ENCODE data around the gene SERGEF.

Gene SERGEF

DNA sequence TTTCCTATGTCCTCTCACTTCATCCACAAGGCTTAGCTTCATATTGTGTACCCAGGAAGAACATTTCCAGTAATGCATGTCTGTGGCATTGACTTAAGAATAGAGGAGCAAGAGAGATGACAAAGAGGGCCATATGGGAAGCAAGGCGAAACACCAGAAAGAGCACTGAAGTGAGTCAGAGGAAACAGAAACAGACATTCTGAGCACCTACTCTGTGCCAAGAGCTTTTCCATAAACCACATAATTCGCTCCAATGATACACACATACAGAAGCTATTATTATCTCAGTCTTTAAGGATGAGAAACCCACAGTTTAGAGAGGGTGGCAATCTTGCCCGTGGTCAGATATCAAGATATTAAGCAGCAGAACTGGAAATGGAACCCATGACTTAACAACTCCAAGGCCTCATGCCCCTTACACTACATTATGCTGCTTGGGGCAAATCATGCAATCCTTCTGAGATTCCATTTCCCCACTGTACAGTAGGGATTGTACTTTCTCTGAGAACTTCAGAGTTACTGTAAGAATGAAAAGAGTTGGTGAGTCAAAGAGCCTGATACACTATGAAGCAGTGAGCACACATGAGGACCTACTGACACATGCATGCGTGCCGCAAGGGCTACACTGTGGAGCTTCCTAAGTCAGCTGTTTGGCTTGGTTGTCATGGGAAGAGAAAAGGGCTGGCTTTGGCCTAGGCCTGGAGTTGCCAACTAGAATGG lies 151.7 kb downstream of the SERGEF start:
- no peak for DNase-seq

DNA sequence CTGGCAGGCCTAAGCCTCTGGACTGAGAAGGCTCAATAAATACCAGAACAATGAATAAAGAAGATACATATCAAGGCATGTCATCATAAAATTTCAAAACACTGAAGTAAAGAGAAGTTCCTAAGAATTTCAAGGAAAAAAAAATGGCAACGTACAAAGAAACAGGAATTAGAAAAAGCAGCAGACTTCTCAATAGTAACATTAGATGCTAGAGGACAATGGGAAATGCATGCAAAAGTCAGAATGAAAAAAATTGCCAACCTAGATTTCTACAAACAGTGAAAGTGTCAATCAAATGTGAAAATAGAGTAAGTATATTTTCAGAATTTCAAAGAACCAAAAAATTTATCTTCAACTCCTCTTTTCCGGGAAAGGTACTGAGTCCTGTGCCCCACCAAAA lies 153.3 kb downstream of the SERGEF start:
- no peak for DNase-seq

DNA sequence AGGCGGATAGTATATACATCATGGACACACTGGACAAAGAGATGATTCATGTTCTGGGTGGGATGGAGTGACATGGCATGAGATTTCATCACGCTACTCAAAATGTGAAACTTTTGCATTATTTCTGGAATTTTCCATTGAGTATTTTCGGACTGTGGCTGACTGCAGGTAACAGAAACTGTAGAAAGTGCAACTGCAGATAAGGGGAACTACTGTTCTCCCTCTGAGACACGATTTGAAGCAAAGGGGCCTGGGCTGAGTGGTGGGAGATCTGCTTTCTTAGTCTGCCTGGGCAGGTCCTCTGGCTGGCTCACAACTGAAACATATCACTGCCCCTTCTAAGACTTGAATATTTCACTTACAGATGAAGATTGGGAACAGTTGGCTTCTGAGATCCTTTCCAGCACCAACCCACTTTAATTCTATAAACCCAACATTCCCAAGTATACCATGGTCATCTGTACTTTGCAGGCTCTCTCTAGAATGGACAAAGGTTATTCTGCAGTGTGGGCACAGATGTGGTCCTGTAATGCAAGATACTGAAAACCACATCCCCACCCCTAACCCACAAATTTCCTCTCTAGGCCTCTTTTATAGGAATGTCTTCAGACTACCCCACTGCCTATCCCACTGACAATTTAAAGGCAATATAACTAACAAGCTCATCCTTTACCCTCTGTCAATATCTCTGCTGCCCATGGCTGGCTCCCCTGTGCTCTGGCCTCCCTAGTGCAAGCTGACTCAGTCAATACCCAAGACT lies 157.1 kb downstream of the SERGEF start:
- no peak for DNase-seq

DNA sequence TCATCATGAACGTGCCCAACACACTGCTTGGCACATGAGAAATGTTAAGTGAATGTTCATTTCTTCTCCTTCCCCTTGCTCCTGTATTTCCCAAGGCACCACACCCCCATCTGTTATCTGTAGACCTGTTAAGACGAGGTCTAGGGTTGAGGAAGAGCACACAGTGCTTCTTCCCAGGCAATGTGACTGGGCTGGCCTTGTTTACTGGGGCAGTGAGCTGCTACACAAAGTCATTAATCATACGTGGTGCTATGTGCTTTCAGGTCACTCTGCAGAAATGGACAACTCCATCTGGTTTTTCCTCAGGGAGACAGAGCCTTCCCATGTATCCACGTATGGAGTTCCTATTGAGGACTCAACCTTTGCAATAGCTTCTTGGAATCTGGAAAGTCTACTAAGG lies 159.6 kb downstream of the SERGEF start:
- DNase-seq = no peak

DNA sequence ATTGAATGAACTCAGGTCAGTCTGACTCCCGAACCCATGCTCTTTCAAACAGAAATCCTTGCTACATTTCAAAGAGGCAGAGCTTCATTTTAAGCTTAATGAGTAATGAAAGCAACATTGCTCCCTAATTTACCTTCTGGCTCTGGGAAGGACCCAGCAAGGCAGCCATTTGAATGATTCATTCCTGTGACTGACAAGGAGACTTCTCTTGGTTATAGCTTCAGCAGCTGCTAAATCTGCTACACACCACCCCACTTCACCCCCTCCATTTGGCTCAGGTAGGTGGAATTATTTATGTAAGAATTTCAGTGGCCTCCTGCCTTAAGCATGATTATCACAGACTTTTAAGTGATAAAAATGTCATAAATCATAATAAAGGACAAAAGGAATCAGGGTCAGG lies 160.6 kb downstream of the SERGEF start:
- DNase-seq = no peak

DNA sequence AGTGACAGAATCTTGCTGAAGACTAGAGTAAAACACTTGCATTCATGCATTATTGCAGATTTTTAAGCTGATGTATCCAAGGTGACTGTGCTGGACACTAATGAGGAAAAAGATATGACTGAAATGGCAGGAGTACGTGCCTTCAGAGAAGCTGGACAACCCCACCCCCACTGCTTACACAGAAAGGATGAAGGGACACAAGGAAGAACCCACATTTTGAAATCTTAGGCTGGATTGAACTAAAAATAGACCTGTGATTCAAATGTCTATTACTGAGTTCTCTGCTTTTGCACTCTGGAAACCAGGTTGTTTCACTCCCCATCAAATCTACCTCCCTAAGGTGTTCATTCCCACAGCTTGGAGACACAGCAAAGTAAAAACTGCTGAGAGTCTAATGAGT lies 161.2 kb downstream of the SERGEF start:
- DNase-seq = no peak

DNA sequence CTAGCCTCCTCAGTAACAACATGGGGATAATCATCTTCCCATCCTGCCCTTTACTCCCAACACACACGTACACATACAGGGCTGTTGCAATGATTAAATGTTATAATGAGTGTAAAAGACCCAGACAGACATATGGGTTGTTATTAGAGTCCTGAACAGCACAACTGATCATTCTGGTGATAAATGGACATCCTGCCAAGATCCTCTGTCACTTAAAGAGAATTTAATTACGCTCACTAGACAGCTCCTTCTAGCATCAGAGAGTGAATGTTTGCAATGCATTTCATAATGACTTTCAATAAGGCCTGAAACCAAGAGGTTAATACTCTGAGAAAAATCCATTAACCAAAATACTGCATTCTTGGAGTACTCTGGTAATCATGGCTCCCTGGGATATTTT lies 162.5 kb downstream of the SERGEF start:
- no peak for DNase-seq

DNA sequence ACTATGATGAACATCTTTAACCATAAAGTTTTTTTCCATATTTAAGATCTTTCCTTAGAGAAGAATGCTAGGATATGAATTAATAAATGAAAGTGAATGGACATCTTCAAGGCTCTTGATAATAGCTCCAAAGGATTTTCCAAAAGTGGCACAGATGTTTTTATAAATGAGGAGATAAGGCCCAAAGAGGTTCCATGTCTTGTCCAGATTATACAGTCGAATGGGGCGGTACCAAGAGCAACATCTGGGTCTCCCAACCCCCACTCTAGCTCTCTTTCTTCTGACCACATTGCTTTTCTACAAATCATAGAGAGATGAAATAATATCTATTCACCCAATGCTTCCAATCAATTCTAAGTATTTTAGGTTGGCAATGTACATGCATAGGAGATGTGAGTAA lies 164.1 kb downstream of the SERGEF start:
- DNase-seq = no peak

DNA sequence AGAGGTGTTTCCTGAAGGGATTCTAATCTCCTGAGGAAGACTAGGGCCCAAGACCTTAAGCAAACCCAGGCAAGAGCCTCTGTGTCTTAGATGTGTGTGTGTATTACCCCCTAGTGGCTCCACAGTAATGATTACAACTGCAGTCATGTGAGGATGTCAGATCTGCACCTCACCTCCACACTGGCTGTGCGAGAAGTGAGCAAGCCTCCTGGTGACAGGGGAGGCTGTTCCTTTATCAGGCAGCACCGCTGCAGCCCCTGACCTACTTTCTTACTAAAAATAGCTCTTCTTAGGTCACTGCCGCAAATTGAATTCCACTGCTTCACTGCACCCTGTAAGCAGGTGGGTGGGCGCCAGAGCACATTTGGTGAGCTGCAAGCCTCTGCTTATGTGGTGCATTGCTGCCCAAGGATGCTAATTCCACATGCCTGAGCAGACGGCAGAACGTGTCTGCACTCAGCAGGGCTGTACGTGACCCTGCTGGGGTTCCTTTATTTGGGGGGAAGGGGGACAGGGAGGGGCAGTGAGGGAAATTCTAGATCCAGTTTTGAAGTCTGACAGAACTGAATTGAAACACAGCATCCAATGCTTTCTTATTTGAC lies 165.9 kb downstream of the SERGEF start:
- no peak for DNase-seq

DNA sequence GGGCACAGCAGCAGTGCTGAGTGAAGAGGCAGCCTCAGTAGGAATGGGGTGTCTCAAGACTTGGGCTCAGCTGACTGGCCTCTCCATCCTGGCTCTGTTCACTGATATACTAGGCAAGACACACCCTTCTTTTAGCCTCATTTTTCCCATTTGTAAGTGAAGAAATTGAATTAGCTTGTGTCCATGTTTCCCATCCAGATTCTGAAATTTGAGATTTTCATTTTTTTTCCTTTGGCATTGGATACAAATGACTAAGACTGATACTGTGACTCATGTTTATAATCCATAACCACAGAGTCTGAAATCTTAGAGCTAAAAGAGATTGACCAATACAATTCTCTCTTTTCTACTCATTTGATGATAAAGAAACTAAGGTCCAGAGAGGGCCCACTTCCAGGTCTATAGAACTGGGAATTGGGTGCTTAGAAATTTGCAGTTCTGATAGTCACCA lies 167.4 kb downstream of the SERGEF start:
- DNase-seq = no peak

DNA sequence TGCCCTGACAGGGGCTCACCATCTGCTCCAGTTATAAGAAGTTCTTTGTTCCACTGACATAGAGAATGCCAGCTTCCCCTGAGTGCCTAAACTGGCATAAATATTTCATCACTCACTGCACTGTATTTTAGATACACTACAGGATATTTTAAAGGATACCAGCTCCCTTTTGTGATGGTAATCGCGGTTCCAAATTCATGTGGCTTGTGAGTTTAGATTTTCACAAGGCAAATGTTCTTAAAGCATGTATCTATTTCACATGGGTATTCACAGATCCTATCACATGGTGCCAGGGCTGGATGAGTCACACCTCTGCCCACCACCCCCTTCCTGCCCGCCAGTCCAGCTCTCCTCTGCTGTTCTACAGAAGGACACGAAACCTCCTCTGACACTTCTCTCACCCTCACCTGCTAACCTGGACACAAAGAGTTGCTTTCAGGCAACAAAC lies 172.7 kb downstream of the SERGEF start:
- DNase-seq = no peak

DNA sequence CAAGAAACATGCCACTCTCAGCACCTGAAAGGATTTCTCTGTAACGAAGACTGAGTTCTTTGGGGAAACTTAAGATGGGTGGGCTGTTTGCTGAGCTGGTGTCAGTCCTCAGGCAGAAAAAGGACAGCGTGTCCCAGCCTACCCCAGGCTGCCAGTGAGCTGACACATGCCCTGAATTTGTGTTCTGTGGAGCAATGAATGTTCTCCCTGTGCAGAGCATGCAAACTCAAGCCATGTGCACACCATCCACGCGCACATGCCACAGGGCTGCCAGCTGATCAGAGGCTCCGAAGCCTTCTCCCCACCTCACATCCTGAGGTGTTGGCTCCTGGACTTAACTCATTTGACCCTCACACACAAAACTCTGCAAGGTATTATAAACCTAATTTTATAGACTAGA lies 173.4 kb downstream of the SERGEF start:
- no peak for DNase-seq

DNA sequence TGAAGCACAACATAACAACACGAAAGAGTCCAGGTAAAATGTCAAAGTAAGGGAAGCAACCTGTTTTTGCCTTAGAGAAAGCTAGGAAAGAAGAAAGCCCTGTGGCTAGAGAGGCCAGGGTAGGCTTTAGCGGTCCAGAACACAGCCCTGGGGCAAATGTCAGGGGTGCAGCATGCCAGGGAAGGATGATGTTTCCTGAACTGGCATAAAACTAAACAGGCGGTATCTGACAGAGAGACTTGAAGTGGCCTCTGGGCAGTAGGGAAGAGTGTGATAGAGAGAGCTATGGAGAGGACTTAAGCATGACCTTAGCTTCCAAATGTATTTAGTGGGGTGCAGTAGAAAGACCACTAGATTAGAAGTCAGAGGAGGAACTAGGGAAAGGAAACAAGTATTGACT lies 174.7 kb downstream of the SERGEF start:
- no peak for DNase-seq

DNA sequence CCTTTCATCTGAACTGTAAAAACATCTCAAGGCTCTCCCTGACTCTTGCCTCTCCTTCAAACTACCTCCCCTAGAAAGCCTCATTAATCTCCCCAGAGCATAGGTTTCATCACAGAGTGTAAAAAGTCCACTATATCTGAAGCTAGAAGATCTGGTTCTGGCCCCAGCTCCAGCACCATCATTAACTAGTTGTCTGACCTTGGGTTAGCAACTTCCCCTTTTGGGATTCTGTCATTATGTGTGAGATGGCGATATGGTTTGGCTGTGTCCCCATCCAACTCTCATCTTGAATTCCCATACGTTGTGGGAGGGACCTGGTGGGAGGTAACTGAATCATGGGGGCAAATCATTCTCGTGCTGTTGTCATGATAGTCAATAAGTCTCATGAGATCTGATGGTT lies 181.0 kb downstream of the SERGEF start:
- no peak for DNase-seq

DNA sequence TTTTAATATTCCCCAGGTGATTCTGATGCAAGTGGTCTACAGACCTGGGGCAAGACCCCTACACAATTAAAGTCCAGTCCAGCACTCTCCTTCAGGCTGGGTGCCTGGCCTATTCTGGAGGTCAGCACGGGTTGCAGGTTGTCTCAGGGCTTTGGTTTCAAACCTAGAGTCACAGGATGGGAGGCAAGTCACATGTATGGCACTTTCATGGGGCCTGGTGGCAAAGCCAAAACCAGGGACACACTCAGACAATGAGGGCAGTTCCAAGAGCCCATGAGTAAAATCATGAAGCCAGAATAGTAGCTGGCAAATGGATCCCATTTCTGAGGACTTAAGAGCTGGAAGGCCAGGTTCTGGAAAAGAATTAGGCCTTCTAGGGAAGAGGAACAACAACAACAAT lies 181.6 kb downstream of the SERGEF start:
- no peak for DNase-seq

DNA sequence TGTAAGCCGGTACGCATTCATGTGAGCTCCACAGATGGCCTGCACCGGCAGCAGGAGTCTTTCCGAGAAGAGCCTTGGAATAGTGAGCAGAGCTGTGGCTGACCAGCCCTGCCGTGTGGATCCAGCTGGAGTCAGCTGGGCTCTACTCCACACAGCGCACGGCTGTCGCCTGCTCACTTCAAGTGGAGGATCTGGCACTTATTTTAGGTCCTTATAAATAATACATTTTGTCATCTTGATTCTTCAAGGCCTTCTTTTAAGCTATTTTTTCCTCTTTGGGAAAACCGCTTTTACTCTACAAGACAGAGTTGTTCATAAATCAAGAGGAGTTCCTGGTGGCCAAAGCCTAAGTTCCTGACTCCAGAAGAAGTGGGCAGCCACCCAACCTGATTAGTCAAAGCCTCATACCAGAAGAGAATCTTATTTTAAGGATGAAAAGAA lies 184.5 kb downstream of the SERGEF start:
- DNase-seq = peak; percentile 13

DNA sequence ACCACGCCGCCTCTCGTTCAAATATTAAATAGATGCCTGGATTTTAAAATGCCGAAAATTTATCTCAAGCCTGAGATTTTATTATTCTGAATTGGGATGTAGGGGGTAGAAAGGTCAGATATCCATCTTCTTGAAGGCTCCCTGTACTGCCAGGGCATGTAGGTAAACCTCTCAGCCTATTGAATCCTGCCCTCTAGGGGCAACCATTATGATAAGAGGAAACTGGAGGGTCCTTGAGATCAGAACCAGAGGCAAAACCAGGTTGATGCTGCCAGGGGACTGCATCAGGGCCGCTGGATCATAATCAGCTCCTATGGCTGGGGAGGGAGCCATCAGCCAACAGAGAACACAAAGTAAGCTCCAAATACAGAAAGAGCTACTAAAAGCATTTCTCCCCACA lies 185.8 kb downstream of the SERGEF start:
- DNase-seq = no peak

DNA sequence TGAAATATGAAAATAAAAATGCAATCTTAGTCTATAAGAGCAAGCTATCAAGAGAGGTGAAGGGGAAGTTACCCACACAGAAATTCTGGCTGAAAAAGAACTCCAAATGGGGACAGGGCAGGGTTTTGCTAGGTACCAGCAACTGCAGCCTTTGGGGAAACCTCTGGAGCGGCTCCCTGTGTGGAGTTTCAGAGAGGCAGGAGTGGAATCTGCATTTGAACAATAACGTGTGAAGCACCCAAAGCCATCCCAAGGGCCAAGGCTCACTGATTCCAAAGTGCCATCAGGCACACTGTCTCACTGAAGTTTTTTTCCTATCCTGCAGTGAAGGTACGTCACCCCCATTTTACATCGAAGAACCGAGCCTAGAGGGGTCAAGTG lies 190.5 kb downstream of the SERGEF start:
- no peak for DNase-seq

DNA sequence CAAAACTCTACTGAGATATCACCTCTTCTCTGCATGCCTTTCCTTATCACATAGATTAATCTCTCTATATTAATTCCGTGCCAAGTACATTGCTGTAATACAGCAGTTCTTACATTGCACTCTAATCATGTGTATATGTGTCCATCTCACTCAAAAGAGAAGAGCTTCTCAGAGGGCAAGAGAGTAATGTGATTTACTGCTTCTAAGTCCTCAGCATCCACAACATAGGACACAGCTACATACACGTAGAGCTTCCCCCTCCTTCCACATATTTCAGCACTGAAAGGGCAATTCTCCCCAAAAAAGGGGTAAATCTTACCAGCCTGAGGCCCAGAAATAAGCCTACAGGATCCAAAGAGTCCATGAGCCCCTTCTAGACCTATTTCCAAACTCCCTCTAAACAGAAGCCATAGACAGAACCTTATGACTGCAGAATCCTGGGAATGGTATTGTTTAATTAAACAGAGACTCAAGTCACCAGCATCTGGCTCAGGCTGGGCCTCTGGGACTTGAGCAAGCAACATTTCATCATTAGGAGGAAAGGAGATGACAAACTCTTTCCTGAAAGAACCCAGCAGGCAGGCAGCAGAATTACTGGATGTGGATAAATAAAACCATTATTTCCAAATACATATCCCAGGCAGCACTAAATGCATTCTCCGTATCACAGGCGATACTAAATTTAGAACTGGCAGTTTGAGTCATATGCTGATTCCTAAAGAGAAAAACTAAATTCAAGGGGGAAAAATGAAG lies 191.0 kb downstream of the SERGEF start:
- no peak for DNase-seq

DNA sequence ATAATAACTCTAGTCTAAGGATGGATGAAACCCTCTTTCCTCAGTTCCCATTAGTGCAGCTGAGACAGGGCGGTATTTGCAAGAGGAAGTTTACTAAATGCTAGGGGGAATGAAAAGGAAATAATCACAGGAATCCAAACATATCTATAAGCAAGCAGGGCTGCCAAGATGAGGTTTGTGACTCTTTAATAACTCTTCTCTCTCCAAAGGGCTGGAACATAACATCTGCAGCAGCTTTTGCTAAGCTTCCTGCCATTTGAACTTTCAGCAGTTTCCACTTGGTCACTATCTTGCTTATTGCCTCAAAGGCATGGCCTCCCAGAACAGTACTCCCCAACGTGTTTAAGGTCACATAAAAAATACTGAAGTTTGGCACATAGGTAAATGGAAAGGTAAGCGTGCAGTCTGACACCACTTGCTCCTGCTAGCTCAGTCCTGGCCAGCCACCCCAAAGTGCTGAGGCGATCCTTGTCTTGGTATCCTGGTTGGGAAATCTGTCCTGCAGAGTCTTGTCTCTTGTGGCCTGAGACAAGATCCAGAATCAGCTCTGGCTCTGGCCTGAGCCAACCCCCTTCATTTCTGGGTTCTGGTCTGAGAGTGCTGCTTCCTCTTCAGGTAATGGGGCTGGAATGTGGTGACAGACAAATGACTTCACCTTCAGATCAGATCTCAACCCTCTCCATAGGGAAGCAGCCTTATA lies 196.5 kb downstream of the SERGEF start:
- DNase-seq = peak; percentile 6

DNA sequence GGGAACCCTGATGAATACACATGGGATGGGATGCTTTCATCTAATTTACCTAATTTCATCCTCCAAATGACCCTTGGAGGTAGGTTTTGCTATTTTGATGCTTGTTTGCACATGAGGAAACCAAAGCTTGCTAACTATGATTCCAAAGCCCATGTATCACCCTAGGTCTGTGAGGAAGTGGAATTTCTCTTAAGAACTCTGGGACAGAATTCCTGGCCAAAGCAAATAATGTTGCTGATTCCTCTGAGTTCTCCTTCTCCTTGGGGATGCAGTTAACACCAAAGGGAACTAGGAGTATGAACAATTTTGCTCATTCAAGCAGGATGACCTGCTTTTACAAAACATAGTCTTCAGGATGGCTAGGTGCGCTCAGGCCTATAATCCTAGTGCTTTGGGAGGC lies 198.3 kb downstream of the SERGEF start:
- no peak for DNase-seq

DNA sequence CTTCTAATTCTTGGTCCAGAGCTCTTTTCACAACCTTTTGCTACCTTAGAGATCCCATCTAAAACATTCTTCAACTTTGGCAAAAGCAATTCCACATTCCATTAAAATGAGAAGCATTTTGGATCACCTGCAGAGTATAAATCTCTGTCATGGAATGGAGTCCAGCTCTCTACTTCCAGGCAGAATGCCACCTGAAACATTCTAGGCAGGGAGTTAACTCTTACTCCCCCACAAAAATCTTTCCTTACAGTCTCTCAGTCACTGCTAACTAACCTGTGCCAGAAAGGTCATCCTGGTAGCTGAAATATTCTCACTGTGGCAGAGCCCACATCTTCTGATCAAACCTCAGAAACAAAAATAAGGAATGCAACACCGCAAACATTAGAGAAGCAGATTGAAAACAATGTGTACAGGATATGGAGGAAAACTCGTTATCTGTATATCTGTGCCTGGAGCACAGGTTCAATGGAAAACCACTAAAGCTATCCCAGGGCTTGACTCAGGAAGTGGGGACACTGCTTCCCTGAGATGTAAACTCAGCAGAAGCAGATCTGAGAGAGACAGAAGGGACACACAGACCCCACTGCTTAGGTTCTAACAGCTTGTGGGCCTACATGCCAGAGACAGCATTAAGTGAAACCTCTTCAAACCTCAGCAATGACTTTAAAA lies 199.3 kb downstream of the SERGEF start:
- DNase-seq = peak; percentile 11

Data from right kidney (tissue), 1 donor.